Keratinocyte (primary cell): ENCODE measurements around the gene SRCIN1. TPM values are rescaled to one million over a fixed set of nuclear protein-coding genes. Genes with fewer than 3 reads are reported as not detected.

Source experiments
- DNase-seq: peaks from one replicate; pipeline ENCODE4 v3.0.0-alpha.2; 2011; ENCODE audit warnings: low read depth, missing footprints, low spot score
- FAIRE-seq: peaks from 2 replicates; lab custom pipeline; 2011; peaks lifted over from hg19 to GRCh38; lab: Jason Lieb, UNC
- H2AFZ ChIP-seq: 2 replicates; pipeline ENCODE4 v1.6.0; 2012; ENCODE audit warnings: low read length, control low read depth, inconsistent platforms; ENCODE audit not compliant: control insufficient read depth
- H3K27ac ChIP-seq: 2 replicates; pipeline ENCODE4 v1.5.1; 2011; ENCODE audit warnings: low read length; ENCODE audit not compliant: control insufficient read depth, insufficient read depth
- H3K27me3 ChIP-seq: 3 replicates; pipeline ENCODE4 v1.6.0; 2011; ENCODE audit warnings: low read length; ENCODE audit not compliant: control insufficient read depth, insufficient read depth; ENCODE audit errors: extremely low read depth
- H3K36me3 ChIP-seq, 2 experiments: 2 replicates in 1 of 2; 3 replicates in 1 of 2; pipeline ENCODE4 v1.5.1; 2011; ENCODE audit warnings: low read length in 2 of 2, mild to moderate bottlenecking in 1 of 2; ENCODE audit not compliant: control insufficient read depth in 2 of 2, insufficient read depth in 2 of 2; ENCODE audit errors: extremely low read depth in 1 of 2
- H3K4me1 ChIP-seq: 3 replicates; pipeline ENCODE4 v1.5.1; 2011; ENCODE audit warnings: low read length; ENCODE audit not compliant: control insufficient read depth, insufficient read depth; ENCODE audit errors: extremely low read depth
- H3K4me2 ChIP-seq: 3 replicates; pipeline ENCODE4 v1.6.0; 2011; ENCODE audit warnings: low read depth, low read length; ENCODE audit not compliant: control insufficient read depth, insufficient read depth; ENCODE audit errors: extremely low read depth
- H3K4me3 ChIP-seq, 3 experiments: fragments of 200-600 bp in 1 of 3; sonication (generic) in 1 of 3; 2 replicates in 2 of 3; 3 replicates in 1 of 3; pipeline ENCODE4 v1.5.1; 2011 to 2016; ENCODE audit warnings: low read length in 3 of 3, mild to moderate bottlenecking in 3 of 3, control low read depth in 2 of 3, inconsistent platforms in 1 of 3, low read depth in 1 of 3, mixed read lengths in 1 of 3, mixed run types in 1 of 3, moderate library complexity in 1 of 3; ENCODE audit not compliant: control insufficient read depth in 2 of 3, insufficient read depth in 2 of 3; ENCODE audit errors: extremely low read depth in 1 of 3
- H3K79me2 ChIP-seq: 2 replicates; pipeline ENCODE4 v1.6.0; 2012; ENCODE audit warnings: low read length; ENCODE audit not compliant: control insufficient read depth, insufficient read depth
- H3K9ac ChIP-seq: 3 replicates; pipeline ENCODE4 v1.6.0; 2011; ENCODE audit warnings: low read length; ENCODE audit not compliant: control insufficient read depth, insufficient read depth; ENCODE audit errors: extremely low read depth
- H3K9me1 ChIP-seq: 3 replicates; pipeline ENCODE4 v1.6.0; 2011; ENCODE audit warnings: low read length; ENCODE audit not compliant: control insufficient read depth, insufficient read depth; ENCODE audit errors: extremely low read depth
- H3K9me3 ChIP-seq: 2 replicates; pipeline ENCODE4 v1.5.1; 2012; ENCODE audit warnings: low read depth, low read length; ENCODE audit not compliant: control insufficient read depth
- H4K20me1 ChIP-seq: 3 replicates; pipeline ENCODE4 v1.6.0; 2011; ENCODE audit warnings: low read length; ENCODE audit not compliant: control insufficient read depth, insufficient read depth; ENCODE audit errors: extremely low read depth
- EZH2 ChIP-seq: IDR thresholded peaks from one replicate; pipeline ENCODE4 v1.6.1; 2012; ENCODE audit warnings: inconsistent platforms, mild to moderate bottlenecking, low read length, moderate library complexity
- dilution Hi-C: fragments of 300-500 bp; cut with MboI; formaldehyde crosslinking; loops from one replicate; pipeline ENCODE4 v1.7.0; 2020; ENCODE audit warnings: low sequenced_read_pairs; ENCODE audit not compliant: extremely low pct_ligation_motif_present
- polyA plus RNA-seq, 5 experiments: library from polyadenylated mRNA; depleted of rRNA in 3 of 5; stranded (reverse) in 3 of 5; stranded (forward) in 1 of 5; unstranded in 1 of 5; fragments of >200 nt; gene quantifications; 1 replicate in 1 of 5; 2 replicates in 3 of 5; 3 replicates in 1 of 5; pipeline versions ENCODE4 v1.2.1 to v1.2.3, GENCODE V29; 2011 to 2012; ENCODE audit warnings: missing spikeins in 2 of 5, low read depth in 1 of 5, low replicate concordance in 1 of 5
- TF ChIP-seq, protein P1 (sequence below), 3 experiments: IDR thresholded peaks in 1 of 3; conservative IDR thresholded peaks in 1 of 3; optimal IDR thresholded peaks in 1 of 3; 2 replicates in 2 of 3; 3 replicates in 1 of 3; pipeline versions ENCODE3 to v1.5.1; 2011; ENCODE audit warnings: low read length in 3 of 3, mild to moderate bottlenecking in 3 of 3, moderate library complexity in 2 of 3, control low read depth in 1 of 3, inconsistent platforms in 1 of 3; ENCODE audit not compliant: insufficient read depth in 2 of 3; ENCODE audit errors: extremely low read depth in 1 of 3

The SRCIN1 gene
- polyA plus RNA-seq, 1 donor (not counting 4 experiments of a cell fraction or from before 2014, with no cell fraction given), result 0.37 TPM

DNA sequence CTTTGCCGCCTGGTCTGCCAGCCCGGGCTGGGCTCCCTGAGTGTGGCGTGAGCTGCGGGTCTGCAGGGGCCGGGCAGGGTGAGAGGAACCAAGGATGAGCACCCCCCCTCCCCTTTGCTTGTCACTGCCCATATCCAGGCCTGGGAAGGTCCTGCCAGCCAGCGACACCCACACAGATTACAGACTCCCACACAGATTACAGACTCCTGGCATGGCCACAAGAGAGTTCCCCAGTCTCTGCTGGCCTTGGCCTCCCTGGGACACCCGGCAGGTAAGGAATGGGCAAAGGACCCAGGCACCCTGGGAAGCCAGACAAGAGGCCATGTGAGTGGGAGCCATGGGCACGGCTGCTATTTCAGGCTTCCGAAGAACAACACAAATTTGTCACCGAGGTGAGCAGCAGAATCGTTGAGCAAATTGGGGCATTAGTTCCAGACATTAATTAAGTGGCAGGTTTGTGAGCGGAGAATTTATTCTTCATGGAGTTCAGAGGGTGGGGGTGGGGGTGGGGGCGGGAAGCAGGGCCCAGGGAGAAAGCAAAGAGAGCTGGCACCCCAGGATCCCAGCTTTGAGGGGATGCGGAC is 41.4 kb downstream of the SRCIN1 start:
- no peaks in the 10 kb centered on the region for H3K9me1 ChIP-seq
- FAIRE-seq (no peak), DNase-seq (no peak)
- no peaks in the 10 kb centered on the region for H3K9me3 ChIP-seq
- H3K79me2 ChIP-seq, result no peaks in the 10 kb centered on the region
- no peak overlapping the region for H2AFZ ChIP-seq
- peaks cover 6% of the 10 kb centered on the region for H3K4me1 ChIP-seq
- no peak overlapping the region for H3K4me3 ChIP-seq
- peak; percentile 87 for TF ChIP-seq EZH2
- TF ChIP-seq, protein P1, sequence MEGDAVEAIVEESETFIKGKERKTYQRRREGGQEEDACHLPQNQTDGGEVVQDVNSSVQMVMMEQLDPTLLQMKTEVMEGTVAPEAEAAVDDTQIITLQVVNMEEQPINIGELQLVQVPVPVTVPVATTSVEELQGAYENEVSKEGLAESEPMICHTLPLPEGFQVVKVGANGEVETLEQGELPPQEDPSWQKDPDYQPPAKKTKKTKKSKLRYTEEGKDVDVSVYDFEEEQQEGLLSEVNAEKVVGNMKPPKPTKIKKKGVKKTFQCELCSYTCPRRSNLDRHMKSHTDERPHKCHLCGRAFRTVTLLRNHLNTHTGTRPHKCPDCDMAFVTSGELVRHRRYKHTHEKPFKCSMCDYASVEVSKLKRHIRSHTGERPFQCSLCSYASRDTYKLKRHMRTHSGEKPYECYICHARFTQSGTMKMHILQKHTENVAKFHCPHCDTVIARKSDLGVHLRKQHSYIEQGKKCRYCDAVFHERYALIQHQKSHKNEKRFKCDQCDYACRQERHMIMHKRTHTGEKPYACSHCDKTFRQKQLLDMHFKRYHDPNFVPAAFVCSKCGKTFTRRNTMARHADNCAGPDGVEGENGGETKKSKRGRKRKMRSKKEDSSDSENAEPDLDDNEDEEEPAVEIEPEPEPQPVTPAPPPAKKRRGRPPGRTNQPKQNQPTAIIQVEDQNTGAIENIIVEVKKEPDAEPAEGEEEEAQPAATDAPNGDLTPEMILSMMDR (optimal IDR thresholded peaks at IDR 0.05 in 1 of 3, IDR thresholded peaks at IDR 0.05 in 1 of 3, conservative IDR thresholded peaks at IDR 0.05 in 1 of 3; ENCODE audit: extremely low read depth in 1 of 3, insufficient read depth in 2 of 3, low read length in 3 of 3), result no peak
- H3K27me3 ChIP-seq, result peaks cover 87% of the 10 kb centered on the region
- no peak overlapping the region for H3K9ac ChIP-seq
- dilution Hi-C loops, result no loop called here
- H3K36me3 ChIP-seq, result no peaks in the 10 kb centered on the region
- H3K27ac ChIP-seq, result no peak overlapping the region
- no peak overlapping the region for H3K4me2 ChIP-seq
- H4K20me1 ChIP-seq, result peaks cover 5% of the 10 kb centered on the region

DNA sequence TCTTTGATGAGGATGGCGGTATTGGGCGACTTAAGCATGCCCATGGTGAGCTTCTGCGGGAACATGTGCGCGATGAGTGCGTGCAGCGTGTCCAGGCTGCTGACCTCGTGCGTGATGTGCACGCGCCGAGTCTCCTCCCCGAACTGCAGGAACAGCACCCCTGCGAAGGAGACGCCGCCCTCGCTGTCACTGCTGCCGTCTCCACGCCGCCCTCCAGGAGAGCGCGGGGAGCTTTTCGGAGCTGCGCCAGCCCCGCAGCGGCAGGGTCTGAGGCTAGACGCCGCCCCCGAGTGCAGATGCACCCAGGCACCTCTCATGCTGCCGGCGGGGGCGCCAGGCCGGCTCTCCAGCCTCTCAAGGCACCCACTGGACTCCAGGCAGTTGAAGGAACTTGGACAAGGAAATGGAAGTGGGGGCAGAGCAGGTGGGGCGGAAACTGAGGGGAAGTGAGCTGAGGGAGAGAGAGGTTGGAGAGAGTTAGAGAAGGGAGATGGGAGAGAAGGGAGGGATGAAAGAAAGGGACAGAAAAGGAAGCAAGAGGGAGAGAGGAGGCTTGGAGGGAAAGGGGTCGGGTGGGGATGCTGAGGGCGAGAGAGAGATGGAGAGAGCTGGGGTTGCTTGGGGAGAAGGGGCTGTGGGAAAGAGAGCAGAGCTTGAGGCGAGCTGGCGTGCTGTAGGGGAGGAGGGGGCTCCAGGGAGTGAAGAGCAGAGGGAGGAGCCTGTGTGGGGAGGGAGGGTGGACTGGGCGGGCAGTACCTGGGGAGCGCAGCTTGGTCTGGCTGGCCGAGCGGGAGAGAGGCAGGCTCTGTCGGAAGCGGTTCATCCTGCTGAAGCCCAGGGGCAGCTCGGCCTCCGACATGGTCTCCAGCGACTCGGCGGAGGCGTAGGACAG is 42.1 kb downstream of the SRCIN1 start:
- no peak for FAIRE-seq
- peak; percentile 85 for TF ChIP-seq EZH2
- TF ChIP-seq, protein P1 (optimal IDR thresholded peaks at IDR 0.05 in 1 of 3, IDR thresholded peaks at IDR 0.05 in 1 of 3, conservative IDR thresholded peaks at IDR 0.05 in 1 of 3; ENCODE audit: extremely low read depth in 1 of 3, insufficient read depth in 2 of 3, low read length in 3 of 3), result no peak

More for the DNA sequence above, 42.1 kb downstream of the SRCIN1 start:
- Histone ChIP-seq H3K4me1 (peaks cover 12% of the 10 kb centered on the region), H3K9me1 (no peaks in the 10 kb centered on the region), H3K27ac (no peak overlapping the region), H3K4me2 (no peak overlapping the region), H2AFZ (no peak overlapping the region), H3K4me3 (no peak overlapping the region), H4K20me1 (peaks cover 5% of the 10 kb centered on the region), H3K9ac (no peak overlapping the region), H3K9me3 (no peaks in the 10 kb centered on the region), H3K27me3 (peaks cover 83% of the 10 kb centered on the region), H3K79me2 (no peaks in the 10 kb centered on the region), H3K36me3 (no peaks in the 10 kb centered on the region)
- dilution Hi-C loops, result no loop called here
- DNase-seq, result no peak
